AG04450 (cell line): ENCODE results near the gene STK38L. TPM values are rescaled to one million over a fixed set of nuclear protein-coding genes. Genes with fewer than 3 reads are reported as not detected.

Source experiments
- CTCF ChIA-PET: fragments of 300-600, 350-600 bp; formaldehyde crosslinking; extraction: SDS; loops from one replicate; lab custom pipeline; 2022; ENCODE audit warnings: antibody characterized with exemption, inconsistent platforms; lab: Charles Lee
- POLR2A ChIA-PET: fragments of 350-600 bp; formaldehyde crosslinking; extraction: SDS; loops from one replicate; lab custom pipeline; 2021; ENCODE audit warnings: antibody characterized with exemption, inconsistent platforms; lab: Yijun Ruan, JAX
- DNase-seq: peaks from one replicate; pipeline ENCODE4 v3.0.0-alpha.2; 2011; ENCODE audit warnings: low read depth, low spot score
- H3K27ac ChIP-seq: one replicate; pipeline ENCODE4 v1.5.1; 2012; ENCODE audit warnings: low read depth, low read length, control low read depth
- H3K27me3 ChIP-seq: one replicate; pipeline ENCODE4 v1.6.0; 2012; ENCODE audit warnings: low read length; ENCODE audit not compliant: control insufficient read depth, insufficient read depth
- H3K4me3 ChIP-seq: 2 replicates; pipeline ENCODE4 v1.5.1; 2011; ENCODE audit warnings: mild to moderate bottlenecking, low read depth, low read length, control low read depth
- H3K9me3 ChIP-seq: 2 replicates; pipeline ENCODE4 v1.5.1; 2012; ENCODE audit warnings: low read length; ENCODE audit not compliant: control insufficient read depth, insufficient read depth
- CTCF ChIP-seq: IDR thresholded peaks from 2 replicates; pipeline ENCODE4 v1.5.1; 2011; ENCODE audit warnings: low read depth, low read length, control low read depth, inconsistent platforms
- polyA plus RNA-seq: library from polyadenylated mRNA; depleted of rRNA; stranded (reverse); fragments of >200 nt; gene quantifications from 2 replicates; pipeline ENCODE4 v1.2.3, GENCODE V29; 2011

STK38L gene
- polyA plus RNA-seq, 1 experiment = 18.4 TPM

GRCh38 chr12:27284021-27284420 is 39.9 kb downstream of the STK38L start:
- POLR2A ChIA-PET = no interaction called here
- CTCF ChIA-PET = interaction anchor here (2.0 kb wide), 1 partner anchor 268 kb away, joined by 6 read pairs; no protein-coding TSS in a partner anchor
- no peak overlapping the region for H3K4me3 ChIP-seq
- no peak for DNase-seq
- H3K27ac ChIP-seq = no peak overlapping the region
- H3K9me3 ChIP-seq = no peaks in the 10 kb centered on the region
- no peaks in the 10 kb centered on the region for H3K27me3 ChIP-seq
- no peak for TF ChIP-seq CTCF

GRCh38 chr12:27284751-27285150 is 40.7 kb downstream of the STK38L start:
- POLR2A ChIA-PET = no interaction called here
- no peak for DNase-seq
- H3K9me3 ChIP-seq = no peaks in the 10 kb centered on the region
- H3K4me3 ChIP-seq = no peak overlapping the region
- H3K27ac ChIP-seq = no peak overlapping the region
- no peak for TF ChIP-seq CTCF
- H3K27me3 ChIP-seq = no peaks in the 10 kb centered on the region
- CTCF ChIA-PET = interaction anchor here (1.0 to 2.0 kb wide), 3 partner anchors 22 to 399 kb away, joined by 4 to 6 read pairs (median 5); no protein-coding TSS in a partner anchor

- Histone ChIP-seq H3K4me3 (no peak overlapping the region), H3K27ac (no peak overlapping the region), H3K27me3 (no peaks in the 10 kb centered on the region), H3K9me3 (no peaks in the 10 kb centered on the region)
- ChIA-PET CTCF (interaction anchor here (0.7 to 2.0 kb wide), 5 partner anchors 20 to 400 kb away, joined by 3 to 6 read pairs (median 4); no protein-coding TSS in a partner anchor), POLR2A (no interaction called here)
- no peak for TF ChIP-seq CTCF
- no peak for DNase-seq
Observed at GRCh38 chr12:27285403-27285802, 41.3 kb downstream of the STK38L start.

GRCh38 chr12:27289414-27289813 is 45.3 kb downstream of the STK38L start:
- CTCF ChIA-PET = interaction anchor here (1.8 kb wide), 1 partner anchor 273 kb away, joined by 7 read pairs; no protein-coding TSS in a partner anchor
- H3K4me3 ChIP-seq = no peak overlapping the region
- no peak overlapping the region for H3K27ac ChIP-seq
- POLR2A ChIA-PET = no interaction called here
- DNase-seq = no peak
- no peaks in the 10 kb centered on the region for H3K9me3 ChIP-seq
- TF ChIP-seq CTCF = no peak
- no peaks in the 10 kb centered on the region for H3K27me3 ChIP-seq

- CTCF ChIA-PET = interaction anchor here (1.8 kb wide), 1 partner anchor 274 kb away, joined by 7 read pairs; no protein-coding TSS in a partner anchor
- POLR2A ChIA-PET = interaction anchor here (0.6 kb wide), 1 partner anchor 30 kb away, joined by 4 read pairs; no protein-coding TSS in a partner anchor
- no peaks in the 10 kb centered on the region for H3K9me3 ChIP-seq
- no peak overlapping the region for H3K27ac ChIP-seq
- no peak overlapping the region for H3K4me3 ChIP-seq
- no peak for TF ChIP-seq CTCF
- DNase-seq = no peak
- no peaks in the 10 kb centered on the region for H3K27me3 ChIP-seq
Observed at GRCh38 chr12:27290501-27291168, 46.5 kb downstream of the STK38L start.
